Measurements from ENCODE around the gene ENOX1.

The ENOX1 gene

GRCh38 chr13:43364210-43365038 is 422.3 kb downstream of the ENOX1 start:
- peak overlapping the region; percentile 73 for H4K91ac ChIP-seq (ENCODE audit: low read length)
- peak overlapping the region; percentile 83 for H2BK120ac ChIP-seq (ENCODE audit: low read depth, low read length)
- H3K4ac ChIP-seq (ENCODE audit: low read depth in 1 of 2, low read length in 2 of 2): peak overlapping the region; percentile 21 to 69
- H3K14ac ChIP-seq (ENCODE audit: low read length in 2 of 2): no peak overlapping the region
- no peak overlapping the region for H2BK5ac ChIP-seq (ENCODE audit: low read depth, low read length, poor library complexity, severe bottlenecking)
- H3K23ac ChIP-seq (ENCODE audit: low read length in 2 of 2): no peak overlapping the region
- no peak overlapping the region for H3K27ac ChIP-seq (ENCODE audit: low read length, poor library complexity, severe bottlenecking)
- no peaks in the 10 kb centered on the region for H3K27me3 ChIP-seq (ENCODE audit: control insufficient read depth in 1 of 2, insufficient read depth in 1 of 2, low read length in 2 of 2)
- H2BK12ac ChIP-seq (ENCODE audit: low read length in 2 of 2): peak overlapping the region; percentile 7 to 49
- H3K4me1 ChIP-seq (ENCODE audit: control insufficient read depth, insufficient read depth, low read depth, low read length): peaks cover 7% of the 10 kb centered on the region
- no peak overlapping the region for H2AK5ac ChIP-seq (ENCODE audit: low read length, severe bottlenecking)
- peak overlapping the region; percentile 84 to 97 for H3K18ac ChIP-seq (ENCODE audit: low read depth in 1 of 2, low read length in 2 of 2)
- H3K4me3 ChIP-seq (ENCODE audit: insufficient read depth in 1 of 2, low read depth in 1 of 2, low read length in 2 of 2): peak overlapping the region in 1 of 2 experiments; percentile 52
- peak; percentile 88 for DNase-seq
- H4K8ac ChIP-seq (ENCODE audit: low read length): peak overlapping the region; percentile 14
- WGBS: 17% methylated on average over 10 of the region's 10 CpGs
- H3K79me1 ChIP-seq (replicated peaks; ENCODE audit: low read length, poor library complexity, severe bottlenecking): no peaks in the 10 kb centered on the region
- H3K9me3 ChIP-seq (ENCODE audit: control insufficient read depth, low read length): no peaks in the 10 kb centered on the region
- no peak overlapping the region for H2BK15ac ChIP-seq (ENCODE audit: low read depth, poor library complexity, severe bottlenecking)
- H3K9ac ChIP-seq (ENCODE audit: low read length): peak overlapping the region; percentile 82
- no peak overlapping the region for H2AFZ ChIP-seq (ENCODE audit: low read depth, low read length)
- peaks cover 0 to 4% of the 10 kb centered on the region in 2 experiments for H3K36me3 ChIP-seq (ENCODE audit: control insufficient read depth in 1 of 2, insufficient read depth in 2 of 2, low read depth in 1 of 2, low read length in 2 of 2)
- H3K4me2 ChIP-seq (ENCODE audit: low read length, poor library complexity, severe bottlenecking): no peak overlapping the region

GRCh38 chr13:43363156-43363953 is 423.4 kb downstream of the ENOX1 start:
- Histone ChIP-seq H3K4me3 (ENCODE audit: insufficient read depth in 1 of 2, low read depth in 1 of 2, low read length in 2 of 2) (peak overlapping the region in 1 of 2 experiments; percentile 52), H2BK15ac (ENCODE audit: low read depth, poor library complexity, severe bottlenecking) (no peak overlapping the region), H2BK12ac (ENCODE audit: low read length in 2 of 2) (no peak overlapping the region), H3K4me2 (ENCODE audit: low read length, poor library complexity, severe bottlenecking) (no peak overlapping the region), H3K4me1 (ENCODE audit: control insufficient read depth, insufficient read depth, low read depth, low read length) (peaks cover 5% of the 10 kb centered on the region), H3K18ac (ENCODE audit: low read depth in 1 of 2, low read length in 2 of 2) (no peak overlapping the region), H3K14ac (ENCODE audit: low read length in 2 of 2) (no peak overlapping the region), H3K9ac (ENCODE audit: low read length) (peak overlapping the region; percentile 82), H2AFZ (ENCODE audit: low read depth, low read length) (no peak overlapping the region), H3K23ac (ENCODE audit: low read length in 2 of 2) (no peak overlapping the region), H3K27me3 (ENCODE audit: control insufficient read depth in 1 of 2, insufficient read depth in 1 of 2, low read length in 2 of 2) (no peaks in the 10 kb centered on the region), H3K4ac (ENCODE audit: low read depth in 1 of 2, low read length in 2 of 2) (no peak overlapping the region), H4K8ac (ENCODE audit: low read length) (no peak overlapping the region), H3K27ac (ENCODE audit: low read length, poor library complexity, severe bottlenecking) (no peak overlapping the region), H4K91ac (ENCODE audit: low read length) (no peak overlapping the region), H3K9me3 (ENCODE audit: control insufficient read depth, low read length) (no peaks in the 10 kb centered on the region), H2BK5ac (ENCODE audit: low read depth, low read length, poor library complexity, severe bottlenecking) (no peak overlapping the region), H2AK5ac (ENCODE audit: low read length, severe bottlenecking) (no peak overlapping the region), H3K36me3 (ENCODE audit: control insufficient read depth in 1 of 2, insufficient read depth in 2 of 2, low read depth in 1 of 2, low read length in 2 of 2) (peaks cover 0 to 8% of the 10 kb centered on the region in 2 experiments), H3K79me1 (replicated peaks; ENCODE audit: low read length, poor library complexity, severe bottlenecking) (no peaks in the 10 kb centered on the region), H2BK120ac (ENCODE audit: low read depth, low read length) (no peak overlapping the region)
- WGBS: 30% methylated on average over 4 of the region's 5 CpGs
- peak; percentile 79 for DNase-seq

GRCh38 chr13:43362556-43362955 is 424.2 kb downstream of the ENOX1 start:
- Histone ChIP-seq H4K8ac (ENCODE audit: low read length) (no peak overlapping the region), H4K91ac (ENCODE audit: low read length) (peak overlapping the region; percentile 70), H2BK12ac (ENCODE audit: low read length in 2 of 2) (peak overlapping the region; percentile 51 to 79), H3K4me2 (ENCODE audit: low read length, poor library complexity, severe bottlenecking) (no peak overlapping the region), H3K27ac (ENCODE audit: low read length, poor library complexity, severe bottlenecking) (no peak overlapping the region), H3K4ac (ENCODE audit: low read depth in 1 of 2, low read length in 2 of 2) (no peak overlapping the region), H3K79me1 (replicated peaks; ENCODE audit: low read length, poor library complexity, severe bottlenecking) (no peaks in the 10 kb centered on the region), H2BK5ac (ENCODE audit: low read depth, low read length, poor library complexity, severe bottlenecking) (no peak overlapping the region), H3K27me3 (ENCODE audit: control insufficient read depth in 1 of 2, insufficient read depth in 1 of 2, low read length in 2 of 2) (no peaks in the 10 kb centered on the region), H3K4me1 (ENCODE audit: control insufficient read depth, insufficient read depth, low read depth, low read length) (peaks cover 4% of the 10 kb centered on the region), H3K36me3 (ENCODE audit: control insufficient read depth in 1 of 2, insufficient read depth in 2 of 2, low read depth in 1 of 2, low read length in 2 of 2) (peaks cover 0 to 11% of the 10 kb centered on the region in 2 experiments), H2BK15ac (ENCODE audit: low read depth, poor library complexity, severe bottlenecking) (peak overlapping the region; percentile 91), H3K23ac (ENCODE audit: low read length in 2 of 2) (no peak overlapping the region), H2BK120ac (ENCODE audit: low read depth, low read length) (peak overlapping the region; percentile 71), H3K9ac (ENCODE audit: low read length) (peak overlapping the region; percentile 82), H2AFZ (ENCODE audit: low read depth, low read length) (no peak overlapping the region), H3K9me3 (ENCODE audit: control insufficient read depth, low read length) (no peaks in the 10 kb centered on the region), H2AK5ac (ENCODE audit: low read length, severe bottlenecking) (no peak overlapping the region), H3K14ac (ENCODE audit: low read length in 2 of 2) (no peak overlapping the region), H3K18ac (ENCODE audit: low read depth in 1 of 2, low read length in 2 of 2) (peak overlapping the region; percentile 31 to 78), H3K4me3 (ENCODE audit: insufficient read depth in 1 of 2, low read depth in 1 of 2, low read length in 2 of 2) (no peak overlapping the region)
- DNase-seq: peak; percentile 34
- 52% methylated on average over 6 of the region's 6 CpGs for WGBS

All from mesenchymal stem cell (in vitro differentiated cells and primary cell).